Suprapubic skin (tissue), 4 donors: Measurements from ENCODE around the gene GRK5.

Source experiments
- CTCF ChIP-seq, 2 donors: fragments of 200-600 bp in 1 of 2; fragments of 450-650 bp in 1 of 2; sonication (generic) in 1 of 2; IDR thresholded peaks; one replicate each; pipeline ENCODE4 v1.5.1; 2016 to 2019; ENCODE audit warnings: antibody characterized with exemption in 2 of 2, mild to moderate bottlenecking in 1 of 2, moderate library complexity in 1 of 2
- POLR2A ChIP-seq, 2 donors: fragments of 450-650 bp; IDR thresholded peaks; one replicate each; pipeline ENCODE4 v1.6.1; 2017; ENCODE audit warnings: antibody characterized with exemption in 2 of 2, mild to moderate bottlenecking in 2 of 2, moderate library complexity in 2 of 2
- POLR2AphosphoS5 ChIP-seq, 3 donors: sonication (generic); formaldehyde crosslinking; IDR thresholded peaks; one replicate each; pipeline ENCODE4 v1.6.1; 2017; ENCODE audit warnings: antibody characterized with exemption in 3 of 3

GRCh38 chr10:119377958-119378736 lies 170.8 kb downstream of the GRK5 start:
- TF ChIP-seq CTCF (IDR thresholded peaks at IDR 0.05): no peak
- no peak for TF ChIP-seq POLR2AphosphoS5 (IDR thresholded peaks at IDR 0.05)
- no peak for TF ChIP-seq POLR2A (IDR thresholded peaks at IDR 0.05)
